GM18517 (cell line): ENCODE data around the gene AR.

ENCODE experiments used
- ATAC-seq: cut with Tn5 transposase; IDR thresholded peaks from one replicate; pipeline ENCODE4 v1.9.1; 2021; ENCODE audit warnings: mild to moderate bottlenecking, moderate library complexity; ENCODE audit not compliant: unreplicated experiment

Gene AR

GRCh38 chrX:67723580-67724351 lies 179.9 kb downstream of the AR start:
- ATAC-seq = no peak

GRCh38 chrX:67724359-67725110 lies 180.7 kb downstream of the AR start:
- no peak for ATAC-seq

- no peak for ATAC-seq
Observed at GRCh38 chrX:67725471-67725870, 181.7 kb downstream of the AR start.

GRCh38 chrX:67726018-67726417 lies 182.2 kb downstream of the AR start:
- no peak for ATAC-seq

DNA sequence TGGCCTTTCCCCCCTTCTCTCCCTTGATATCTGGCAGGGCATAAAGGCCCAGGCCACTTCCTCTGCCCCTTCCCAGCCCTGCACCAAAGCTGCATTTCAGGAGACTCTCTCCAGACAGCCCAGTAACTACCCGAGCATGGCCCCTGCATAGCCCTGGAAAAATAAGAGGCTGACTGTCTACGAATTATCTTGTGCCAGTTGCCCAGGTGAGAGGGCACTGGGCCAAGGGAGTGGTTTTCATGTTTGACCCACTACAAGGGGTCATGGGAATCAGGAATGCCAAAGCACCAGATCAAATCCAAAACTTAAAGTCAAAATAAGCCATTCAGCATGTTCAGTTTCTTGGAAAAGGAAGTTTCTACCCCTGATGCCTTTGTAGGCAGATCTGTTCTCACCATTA lies 183.8 kb downstream of the AR start:
- no peak for ATAC-seq

- no peak for ATAC-seq
Observed at GRCh38 chrX:67730296-67730695, 186.5 kb downstream of the AR start.

GRCh38 chrX:67731061-67731460 lies 187.2 kb downstream of the AR start:
- ATAC-seq = no peak

- no peak for ATAC-seq
Observed at GRCh38 chrX:67732864-67733263, 189.0 kb downstream of the AR start.

DNA sequence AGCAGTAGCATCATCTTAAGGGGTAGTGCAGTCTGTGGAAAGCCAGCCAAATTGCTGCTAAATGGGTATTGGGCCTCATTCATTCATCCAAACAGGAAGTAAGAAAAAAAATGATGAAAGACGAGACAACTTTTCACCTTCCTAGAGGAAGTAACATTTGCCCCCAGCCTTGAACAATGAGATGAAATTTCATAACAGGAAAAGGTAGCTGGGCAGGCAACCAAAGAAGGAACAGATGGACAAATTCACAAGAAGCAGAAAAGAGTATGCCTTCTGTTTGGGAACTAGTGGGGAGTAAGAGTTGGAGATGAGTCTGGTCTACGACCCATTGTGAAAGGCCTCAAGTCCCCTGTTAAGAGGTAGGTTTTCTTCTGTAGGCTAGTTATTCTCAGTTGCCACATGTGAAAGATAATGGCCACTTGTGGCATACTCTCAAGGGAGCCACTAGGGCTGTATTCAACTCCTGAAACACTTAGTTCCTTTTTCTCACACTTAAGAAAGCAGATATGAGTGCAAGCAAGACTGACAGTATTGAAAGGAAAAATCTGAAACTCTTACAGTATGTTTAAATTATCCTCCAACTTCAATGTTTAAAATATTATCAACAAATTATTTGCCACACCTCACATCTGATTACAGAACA lies 190.4 kb downstream of the AR start:
- ATAC-seq = no peak

GRCh38 chrX:67749536-67749935 lies 205.7 kb downstream of the AR start:
- ATAC-seq = no peak

GRCh38 chrX:67750694-67751093 lies 206.9 kb downstream of the AR start:
- ATAC-seq = no peak

GRCh38 chrX:67759018-67759417 lies 215.2 kb downstream of the AR start:
- no peak for ATAC-seq

DNA sequence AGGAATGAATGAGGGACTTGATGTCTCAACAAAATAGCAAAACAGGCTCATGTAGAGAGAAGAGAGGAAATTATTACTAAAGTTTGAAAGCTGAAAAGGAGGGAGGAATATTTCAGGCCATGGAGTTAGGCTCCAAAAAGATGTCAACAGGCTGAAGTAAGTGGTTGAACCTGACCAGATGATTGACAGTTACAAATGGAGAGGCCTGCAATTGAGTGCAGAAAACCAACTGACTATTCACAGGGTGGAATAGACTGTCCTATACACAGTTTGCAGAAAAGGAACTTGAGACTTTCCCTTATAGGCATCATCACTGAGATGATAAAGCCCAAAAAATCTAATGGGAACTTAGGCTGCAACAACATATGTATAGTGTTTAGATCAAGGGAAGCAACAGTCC lies 233.3 kb downstream of the AR start:
- ATAC-seq = no peak

DNA sequence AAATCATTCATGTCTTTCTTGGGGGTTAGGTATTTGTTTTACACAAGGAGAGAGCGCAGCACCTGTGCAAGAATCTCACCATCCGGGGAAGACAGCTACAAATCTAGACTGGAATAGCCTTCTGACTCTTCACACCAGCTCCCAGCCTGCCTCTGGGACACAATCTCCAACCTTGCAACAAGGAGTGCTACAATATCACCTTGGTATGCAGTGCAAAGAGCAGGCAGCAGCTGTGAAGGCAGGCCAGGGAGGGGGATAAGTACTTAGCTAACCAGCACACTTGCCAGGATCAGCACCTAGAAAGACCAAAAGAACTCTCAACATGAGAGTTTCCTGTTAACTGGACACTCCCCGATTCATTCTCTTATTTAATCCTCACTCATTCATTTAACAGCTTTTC lies 235.3 kb downstream of the AR start:
- ATAC-seq = no peak
